ENCODE data around the gene LRMDA.

LRMDA gene

GRCh38 chr10:76555067-76555670, 1123.7 kb downstream of the LRMDA start:
- Histone ChIP-seq H3K9me3 (ENCODE audit: control insufficient read depth, low read length) (no peaks in the 10 kb centered on the region), H3K79me2 (no peaks in the 10 kb centered on the region), H3K4me3 (ENCODE audit: low read depth, low read length) (no peak overlapping the region), H3K27ac (no peak overlapping the region), H3K9ac (no peak overlapping the region), H3K4me1 (no peaks in the 10 kb centered on the region), H3K36me3 (ENCODE audit: control insufficient read depth, insufficient read depth, low read length) (no peaks in the 10 kb centered on the region), H3K27me3 (ENCODE audit: control insufficient read depth, insufficient read depth, low read length) (no peaks in the 10 kb centered on the region), H3K4me2 (ENCODE audit: low read length) (no peak overlapping the region), H2AFZ (no peak overlapping the region)
- no peak for TF ChIP-seq CTCF (IDR thresholded peaks at IDR 0.05)

DNA sequence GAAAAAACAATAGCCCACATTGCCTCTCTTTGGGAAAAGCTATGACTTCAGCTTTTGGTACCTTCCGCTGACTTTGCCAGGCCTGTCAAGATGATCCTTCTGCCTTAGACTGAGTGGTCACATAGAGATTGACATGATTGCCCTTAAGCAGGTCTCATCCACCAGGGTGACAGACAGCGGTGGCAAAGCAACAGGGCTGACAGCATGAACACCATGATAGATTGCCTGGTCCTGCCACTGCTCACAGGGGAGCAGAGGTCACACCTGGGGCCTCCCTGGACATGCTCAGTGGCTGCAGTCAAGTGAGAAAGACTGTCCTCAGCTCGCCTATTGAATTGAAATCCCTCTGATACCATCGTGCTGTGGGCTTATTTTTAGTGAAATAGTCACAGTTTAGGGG, 1125.9 kb downstream of the LRMDA start:
- H3K27me3 ChIP-seq (ENCODE audit: control insufficient read depth, insufficient read depth, low read length), result no peaks in the 10 kb centered on the region
- H3K4me1 ChIP-seq, result no peaks in the 10 kb centered on the region
- no peak overlapping the region for H3K9ac ChIP-seq
- H2AFZ ChIP-seq, result no peak overlapping the region
- H3K79me2 ChIP-seq, result no peaks in the 10 kb centered on the region
- no peaks in the 10 kb centered on the region for H3K36me3 ChIP-seq (ENCODE audit: control insufficient read depth, insufficient read depth, low read length)
- no peak for TF ChIP-seq CTCF (IDR thresholded peaks at IDR 0.05)
- no peak overlapping the region for H3K4me2 ChIP-seq (ENCODE audit: low read length)
- H3K4me3 ChIP-seq (ENCODE audit: low read depth, low read length), result no peak overlapping the region
- H3K27ac ChIP-seq, result no peak overlapping the region
- no peaks in the 10 kb centered on the region for H3K9me3 ChIP-seq (ENCODE audit: control insufficient read depth, low read length)

DNA sequence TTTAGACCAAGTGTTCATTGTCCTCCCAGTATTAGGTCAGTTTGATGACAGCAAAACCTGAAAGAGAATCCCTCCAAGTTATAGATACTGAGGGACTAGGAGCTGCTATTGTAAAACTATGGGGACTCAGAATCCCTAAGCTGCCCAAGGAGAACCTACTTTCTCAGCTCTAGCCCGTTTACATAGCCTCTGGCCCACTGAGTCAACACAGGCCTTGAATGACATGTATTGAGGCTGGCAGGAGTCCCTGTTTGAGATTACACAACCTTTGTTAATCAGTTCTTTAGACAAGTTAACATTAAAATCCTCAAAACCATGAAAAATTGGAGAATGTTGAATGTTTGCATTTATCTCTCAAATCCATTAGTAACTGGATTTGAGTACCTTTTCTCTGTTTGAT, 1127.2 kb downstream of the LRMDA start:
- no peak overlapping the region for H2AFZ ChIP-seq
- no peaks in the 10 kb centered on the region for H3K27me3 ChIP-seq (ENCODE audit: control insufficient read depth, insufficient read depth, low read length)
- no peaks in the 10 kb centered on the region for H3K36me3 ChIP-seq (ENCODE audit: control insufficient read depth, insufficient read depth, low read length)
- no peak overlapping the region for H3K4me2 ChIP-seq (ENCODE audit: low read length)
- no peaks in the 10 kb centered on the region for H3K4me1 ChIP-seq
- no peak overlapping the region for H3K27ac ChIP-seq
- no peak overlapping the region for H3K9ac ChIP-seq
- H3K9me3 ChIP-seq (ENCODE audit: control insufficient read depth, low read length), result no peaks in the 10 kb centered on the region
- no peak overlapping the region for H3K4me3 ChIP-seq (ENCODE audit: low read depth, low read length)
- H3K79me2 ChIP-seq, result no peaks in the 10 kb centered on the region
- TF ChIP-seq CTCF (IDR thresholded peaks at IDR 0.05), result no peak

GRCh38 chr10:76558996-76559891, 1127.8 kb downstream of the LRMDA start:
- Histone ChIP-seq H3K4me3 (ENCODE audit: low read depth, low read length) (no peak overlapping the region), H3K4me1 (no peaks in the 10 kb centered on the region), H3K9ac (no peak overlapping the region), H2AFZ (no peak overlapping the region), H3K27ac (no peak overlapping the region), H3K79me2 (no peaks in the 10 kb centered on the region), H3K27me3 (ENCODE audit: control insufficient read depth, insufficient read depth, low read length) (no peaks in the 10 kb centered on the region), H3K36me3 (ENCODE audit: control insufficient read depth, insufficient read depth, low read length) (no peaks in the 10 kb centered on the region), H3K4me2 (ENCODE audit: low read length) (no peak overlapping the region), H3K9me3 (ENCODE audit: control insufficient read depth, low read length) (no peaks in the 10 kb centered on the region)
- no peak for TF ChIP-seq CTCF (IDR thresholded peaks at IDR 0.05)

All from parathyroid adenoma (tissue), 2 donors.